Loucy (cell line): Measurements from ENCODE around the gene KRT6C.

ENCODE experiments used
- EZH2phosphoT487 ChIP-seq: fragments of 200-600 bp; IDR thresholded peaks from 2 replicates; pipeline ENCODE4 v1.6.1; 2018; ENCODE audit warnings: antibody characterized with exemption, mild to moderate bottlenecking, moderate library complexity, borderline replicate concordance
- TF ChIP-seq, protein P1 (sequence below): fragments of 200-600 bp; sonication (generic); conservative IDR thresholded peaks from 2 replicates; pipeline ENCODE4 v1.5.1; 2014; ENCODE audit warnings: mild to moderate bottlenecking, antibody characterized with exemption, low read length

DNA sequence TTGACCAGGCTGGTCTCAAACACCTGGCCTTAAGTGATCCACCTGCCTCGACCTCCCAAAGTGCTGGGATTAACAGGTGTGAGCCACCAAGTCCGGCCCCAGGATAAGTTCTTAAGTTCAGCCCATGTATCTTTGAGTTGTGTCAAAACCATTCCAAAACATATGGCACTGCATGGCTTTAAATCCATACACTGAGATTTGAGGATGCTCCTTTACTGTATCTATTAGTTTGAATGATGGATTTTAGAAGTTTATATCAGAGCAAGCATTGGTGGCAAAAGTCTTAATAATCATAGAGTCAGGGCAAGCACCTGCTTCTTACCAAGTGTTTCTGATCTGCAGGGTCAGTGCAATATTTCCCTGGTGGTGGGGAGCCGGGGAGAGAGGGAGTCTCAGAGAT, 27.7 kb downstream of the KRT6C start:
- TF ChIP-seq, protein P1, sequence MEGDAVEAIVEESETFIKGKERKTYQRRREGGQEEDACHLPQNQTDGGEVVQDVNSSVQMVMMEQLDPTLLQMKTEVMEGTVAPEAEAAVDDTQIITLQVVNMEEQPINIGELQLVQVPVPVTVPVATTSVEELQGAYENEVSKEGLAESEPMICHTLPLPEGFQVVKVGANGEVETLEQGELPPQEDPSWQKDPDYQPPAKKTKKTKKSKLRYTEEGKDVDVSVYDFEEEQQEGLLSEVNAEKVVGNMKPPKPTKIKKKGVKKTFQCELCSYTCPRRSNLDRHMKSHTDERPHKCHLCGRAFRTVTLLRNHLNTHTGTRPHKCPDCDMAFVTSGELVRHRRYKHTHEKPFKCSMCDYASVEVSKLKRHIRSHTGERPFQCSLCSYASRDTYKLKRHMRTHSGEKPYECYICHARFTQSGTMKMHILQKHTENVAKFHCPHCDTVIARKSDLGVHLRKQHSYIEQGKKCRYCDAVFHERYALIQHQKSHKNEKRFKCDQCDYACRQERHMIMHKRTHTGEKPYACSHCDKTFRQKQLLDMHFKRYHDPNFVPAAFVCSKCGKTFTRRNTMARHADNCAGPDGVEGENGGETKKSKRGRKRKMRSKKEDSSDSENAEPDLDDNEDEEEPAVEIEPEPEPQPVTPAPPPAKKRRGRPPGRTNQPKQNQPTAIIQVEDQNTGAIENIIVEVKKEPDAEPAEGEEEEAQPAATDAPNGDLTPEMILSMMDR, result no peak
- no peak for TF ChIP-seq EZH2phosphoT487
